ENCODE measurements around the gene LARP6. TPM values are rescaled to one million over a fixed set of nuclear protein-coding genes. Genes with fewer than 3 reads are reported as not detected.

Gene LARP6
- total and polyA plus RNA-seq, 2 experiments from 2014 or later: 20.0 to 22.4 TPM

DNA sequence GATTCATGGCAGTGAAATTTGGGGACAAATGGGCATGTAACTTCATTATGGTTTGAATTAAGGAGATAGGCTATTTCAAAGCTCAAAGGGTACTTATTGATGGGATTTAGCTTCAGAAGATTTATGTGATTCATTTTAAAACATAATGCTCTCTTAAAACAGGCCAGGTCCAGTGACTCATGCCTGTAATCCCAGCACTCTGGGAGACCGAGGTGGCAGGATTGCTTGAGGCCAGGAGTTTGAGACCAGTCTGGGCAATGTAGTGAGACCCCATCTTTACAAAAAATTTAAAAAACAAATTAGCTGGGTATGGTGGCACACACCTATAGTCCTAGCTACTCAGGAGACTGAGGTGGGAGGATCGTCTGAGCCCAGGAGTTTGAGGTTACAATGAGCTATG, 26.8 kb upstream of the LARP6 start:
- no peak overlapping the region for H3K27ac ChIP-seq (ENCODE audit: low read depth)
- DNase-seq (ENCODE audit: low spot score): no peak

More for the DNA sequence above, 26.8 kb upstream of the LARP6 start:
- ATAC-seq: no peak
- H3K36me3 ChIP-seq (ENCODE audit: insufficient read depth): no peaks in the 10 kb centered on the region
- Mint-ChIP-seq H3K4me3 (no peak overlapping the region), H3K4me1 (no peaks in the 10 kb centered on the region), H3K9me3 (no peaks in the 10 kb centered on the region), H3K27ac (no peak overlapping the region), H3K36me3 (ENCODE audit: low read depth) (no peaks in the 10 kb centered on the region), H3K27me3 (ENCODE audit: insufficient read depth, low read depth, poor library complexity) (no peaks in the 10 kb centered on the region)
- no peaks in the 10 kb centered on the region for H3F3A ChIP-seq (replicated peaks; ENCODE audit: low read depth)
- H3K4me3 ChIP-seq: no peak overlapping the region
- no peak overlapping the region for H2AFZ ChIP-seq
- H4K20me1 ChIP-seq (replicated peaks; ENCODE audit: insufficient read depth): no peaks in the 10 kb centered on the region
- no peak overlapping the region for H3K4me2 ChIP-seq
- no peaks in the 10 kb centered on the region for H3K79me2 ChIP-seq (replicated peaks; ENCODE audit: insufficient read depth)
- TF ChIP-seq, protein P1, sequence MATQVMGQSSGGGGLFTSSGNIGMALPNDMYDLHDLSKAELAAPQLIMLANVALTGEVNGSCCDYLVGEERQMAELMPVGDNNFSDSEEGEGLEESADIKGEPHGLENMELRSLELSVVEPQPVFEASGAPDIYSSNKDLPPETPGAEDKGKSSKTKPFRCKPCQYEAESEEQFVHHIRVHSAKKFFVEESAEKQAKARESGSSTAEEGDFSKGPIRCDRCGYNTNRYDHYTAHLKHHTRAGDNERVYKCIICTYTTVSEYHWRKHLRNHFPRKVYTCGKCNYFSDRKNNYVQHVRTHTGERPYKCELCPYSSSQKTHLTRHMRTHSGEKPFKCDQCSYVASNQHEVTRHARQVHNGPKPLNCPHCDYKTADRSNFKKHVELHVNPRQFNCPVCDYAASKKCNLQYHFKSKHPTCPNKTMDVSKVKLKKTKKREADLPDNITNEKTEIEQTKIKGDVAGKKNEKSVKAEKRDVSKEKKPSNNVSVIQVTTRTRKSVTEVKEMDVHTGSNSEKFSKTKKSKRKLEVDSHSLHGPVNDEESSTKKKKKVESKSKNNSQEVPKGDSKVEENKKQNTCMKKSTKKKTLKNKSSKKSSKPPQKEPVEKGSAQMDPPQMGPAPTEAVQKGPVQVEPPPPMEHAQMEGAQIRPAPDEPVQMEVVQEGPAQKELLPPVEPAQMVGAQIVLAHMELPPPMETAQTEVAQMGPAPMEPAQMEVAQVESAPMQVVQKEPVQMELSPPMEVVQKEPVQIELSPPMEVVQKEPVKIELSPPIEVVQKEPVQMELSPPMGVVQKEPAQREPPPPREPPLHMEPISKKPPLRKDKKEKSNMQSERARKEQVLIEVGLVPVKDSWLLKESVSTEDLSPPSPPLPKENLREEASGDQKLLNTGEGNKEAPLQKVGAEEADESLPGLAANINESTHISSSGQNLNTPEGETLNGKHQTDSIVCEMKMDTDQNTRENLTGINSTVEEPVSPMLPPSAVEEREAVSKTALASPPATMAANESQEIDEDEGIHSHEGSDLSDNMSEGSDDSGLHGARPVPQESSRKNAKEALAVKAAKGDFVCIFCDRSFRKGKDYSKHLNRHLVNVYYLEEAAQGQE (IDR thresholded peaks at IDR 0.05; ENCODE audit: unreplicated experiment): no peak
- TF ChIP-seq ZNF114 (CRISPR knock-in tag; IDR thresholded peaks at IDR 0.05): no peak
- TF ChIP-seq, protein P2, sequence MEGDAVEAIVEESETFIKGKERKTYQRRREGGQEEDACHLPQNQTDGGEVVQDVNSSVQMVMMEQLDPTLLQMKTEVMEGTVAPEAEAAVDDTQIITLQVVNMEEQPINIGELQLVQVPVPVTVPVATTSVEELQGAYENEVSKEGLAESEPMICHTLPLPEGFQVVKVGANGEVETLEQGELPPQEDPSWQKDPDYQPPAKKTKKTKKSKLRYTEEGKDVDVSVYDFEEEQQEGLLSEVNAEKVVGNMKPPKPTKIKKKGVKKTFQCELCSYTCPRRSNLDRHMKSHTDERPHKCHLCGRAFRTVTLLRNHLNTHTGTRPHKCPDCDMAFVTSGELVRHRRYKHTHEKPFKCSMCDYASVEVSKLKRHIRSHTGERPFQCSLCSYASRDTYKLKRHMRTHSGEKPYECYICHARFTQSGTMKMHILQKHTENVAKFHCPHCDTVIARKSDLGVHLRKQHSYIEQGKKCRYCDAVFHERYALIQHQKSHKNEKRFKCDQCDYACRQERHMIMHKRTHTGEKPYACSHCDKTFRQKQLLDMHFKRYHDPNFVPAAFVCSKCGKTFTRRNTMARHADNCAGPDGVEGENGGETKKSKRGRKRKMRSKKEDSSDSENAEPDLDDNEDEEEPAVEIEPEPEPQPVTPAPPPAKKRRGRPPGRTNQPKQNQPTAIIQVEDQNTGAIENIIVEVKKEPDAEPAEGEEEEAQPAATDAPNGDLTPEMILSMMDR (conservative IDR thresholded peaks at IDR 0.05; ENCODE audit: low read depth in 2 of 2): no peak
- TF ChIP-seq, protein P3, sequence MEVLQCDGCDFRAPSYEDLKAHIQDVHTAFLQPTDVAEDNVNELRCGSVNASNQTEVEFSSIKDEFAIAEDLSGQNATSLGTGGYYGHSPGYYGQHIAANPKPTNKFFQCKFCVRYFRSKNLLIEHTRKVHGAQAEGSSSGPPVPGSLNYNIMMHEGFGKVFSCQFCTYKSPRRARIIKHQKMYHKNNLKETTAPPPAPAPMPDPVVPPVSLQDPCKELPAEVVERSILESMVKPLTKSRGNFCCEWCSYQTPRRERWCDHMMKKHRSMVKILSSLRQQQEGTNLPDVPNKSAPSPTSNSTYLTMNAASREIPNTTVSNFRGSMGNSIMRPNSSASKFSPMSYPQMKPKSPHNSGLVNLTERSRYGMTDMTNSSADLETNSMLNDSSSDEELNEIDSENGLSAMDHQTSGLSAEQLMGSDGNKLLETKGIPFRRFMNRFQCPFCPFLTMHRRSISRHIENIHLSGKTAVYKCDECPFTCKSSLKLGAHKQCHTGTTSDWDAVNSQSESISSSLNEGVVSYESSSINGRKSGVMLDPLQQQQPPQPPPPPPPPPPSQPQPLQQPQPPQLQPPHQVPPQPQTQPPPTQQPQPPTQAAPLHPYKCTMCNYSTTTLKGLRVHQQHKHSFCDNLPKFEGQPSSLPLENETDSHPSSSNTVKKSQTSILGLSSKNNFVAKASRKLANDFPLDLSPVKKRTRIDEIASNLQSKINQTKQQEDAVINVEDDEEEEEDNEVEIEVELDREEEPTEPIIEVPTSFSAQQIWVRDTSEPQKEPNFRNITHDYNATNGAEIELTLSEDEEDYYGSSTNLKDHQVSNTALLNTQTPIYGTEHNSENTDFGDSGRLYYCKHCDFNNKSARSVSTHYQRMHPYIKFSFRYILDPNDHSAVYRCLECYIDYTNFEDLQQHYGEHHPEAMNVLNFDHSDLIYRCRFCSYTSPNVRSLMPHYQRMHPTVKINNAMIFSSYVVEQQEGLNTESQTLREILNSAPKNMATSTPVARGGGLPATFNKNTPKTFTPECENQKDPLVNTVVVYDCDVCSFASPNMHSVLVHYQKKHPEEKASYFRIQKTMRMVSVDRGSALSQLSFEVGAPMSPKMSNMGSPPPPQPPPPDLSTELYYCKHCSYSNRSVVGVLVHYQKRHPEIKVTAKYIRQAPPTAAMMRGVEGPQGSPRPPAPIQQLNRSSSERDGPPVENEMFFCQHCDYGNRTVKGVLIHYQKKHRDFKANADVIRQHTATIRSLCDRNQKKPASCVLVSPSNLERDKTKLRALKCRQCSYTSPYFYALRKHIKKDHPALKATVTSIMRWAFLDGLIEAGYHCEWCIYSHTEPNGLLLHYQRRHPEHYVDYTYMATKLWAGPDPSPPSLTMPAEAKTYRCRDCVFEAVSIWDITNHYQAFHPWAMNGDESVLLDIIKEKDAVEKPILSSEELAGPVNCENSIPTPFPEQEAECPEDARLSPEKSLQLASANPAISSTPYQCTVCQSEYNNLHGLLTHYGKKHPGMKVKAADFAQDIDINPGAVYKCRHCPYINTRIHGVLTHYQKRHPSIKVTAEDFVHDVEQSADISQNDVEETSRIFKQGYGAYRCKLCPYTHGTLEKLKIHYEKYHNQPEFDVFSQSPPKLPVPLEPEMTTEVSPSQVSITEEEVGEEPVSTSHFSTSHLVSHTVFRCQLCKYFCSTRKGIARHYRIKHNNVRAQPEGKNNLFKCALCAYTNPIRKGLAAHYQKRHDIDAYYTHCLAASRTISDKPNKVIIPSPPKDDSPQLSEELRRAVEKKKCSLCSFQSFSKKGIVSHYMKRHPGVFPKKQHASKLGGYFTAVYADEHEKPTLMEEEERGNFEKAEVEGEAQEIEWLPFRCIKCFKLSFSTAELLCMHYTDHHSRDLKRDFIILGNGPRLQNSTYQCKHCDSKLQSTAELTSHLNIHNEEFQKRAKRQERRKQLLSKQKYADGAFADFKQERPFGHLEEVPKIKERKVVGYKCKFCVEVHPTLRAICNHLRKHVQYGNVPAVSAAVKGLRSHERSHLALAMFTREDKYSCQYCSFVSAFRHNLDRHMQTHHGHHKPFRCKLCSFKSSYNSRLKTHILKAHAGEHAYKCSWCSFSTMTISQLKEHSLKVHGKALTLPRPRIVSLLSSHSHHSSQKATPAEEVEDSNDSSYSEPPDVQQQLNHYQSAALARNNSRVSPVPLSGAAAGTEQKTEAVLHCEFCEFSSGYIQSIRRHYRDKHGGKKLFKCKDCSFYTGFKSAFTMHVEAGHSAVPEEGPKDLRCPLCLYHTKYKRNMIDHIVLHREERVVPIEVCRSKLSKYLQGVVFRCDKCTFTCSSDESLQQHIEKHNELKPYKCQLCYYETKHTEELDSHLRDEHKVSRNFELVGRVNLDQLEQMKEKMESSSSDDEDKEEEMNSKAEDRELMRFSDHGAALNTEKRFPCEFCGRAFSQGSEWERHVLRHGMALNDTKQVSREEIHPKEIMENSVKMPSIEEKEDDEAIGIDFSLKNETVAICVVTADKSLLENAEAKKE (CRISPR knock-in tag; IDR thresholded peaks at IDR 0.05): no peak
- TF ChIP-seq CREB1 (CRISPR knock-in tag; IDR thresholded peaks at IDR 0.05; ENCODE audit: low read depth): no peak
- TF ChIP-seq NANOG (IDR thresholded peaks at IDR 0.05; ENCODE audit: borderline replicate concordance): no peak
- TF ChIP-seq, protein P4, sequence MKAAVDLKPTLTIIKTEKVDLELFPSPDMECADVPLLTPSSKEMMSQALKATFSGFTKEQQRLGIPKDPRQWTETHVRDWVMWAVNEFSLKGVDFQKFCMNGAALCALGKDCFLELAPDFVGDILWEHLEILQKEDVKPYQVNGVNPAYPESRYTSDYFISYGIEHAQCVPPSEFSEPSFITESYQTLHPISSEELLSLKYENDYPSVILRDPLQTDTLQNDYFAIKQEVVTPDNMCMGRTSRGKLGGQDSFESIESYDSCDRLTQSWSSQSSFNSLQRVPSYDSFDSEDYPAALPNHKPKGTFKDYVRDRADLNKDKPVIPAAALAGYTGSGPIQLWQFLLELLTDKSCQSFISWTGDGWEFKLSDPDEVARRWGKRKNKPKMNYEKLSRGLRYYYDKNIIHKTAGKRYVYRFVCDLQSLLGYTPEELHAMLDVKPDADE (IDR thresholded peaks at IDR 0.05): no peak
- no peak for TF ChIP-seq STAT1 (IDR thresholded peaks at IDR 0.05; ENCODE audit: unreplicated experiment)
- TF ChIP-seq EZH2phosphoT487 (IDR thresholded peaks at IDR 0.05; ENCODE audit: unreplicated experiment): no peak
- TF ChIP-seq EZH2 (IDR thresholded peaks at IDR 0.05; ENCODE audit: low read depth, unreplicated experiment): no peak
- no peak for TF ChIP-seq ZNF331 (CRISPR knock-in tag; IDR thresholded peaks at IDR 0.05; ENCODE audit: low read depth)
- TF ChIP-seq JUNB (IDR thresholded peaks at IDR 0.05; ENCODE audit: unreplicated experiment): no peak
- no peak for TF ChIP-seq POLR2AphosphoS5 (IDR thresholded peaks at IDR 0.05; ENCODE audit: low read depth)
- H3K4me1 ChIP-seq (ENCODE audit: insufficient read depth): no peaks in the 10 kb centered on the region
- no peaks in the 10 kb centered on the region for H3K27me3 ChIP-seq (ENCODE audit: insufficient read depth)
- H3K9me2 ChIP-seq (ENCODE audit: insufficient read depth): no peaks in the 10 kb centered on the region

Data from GM23338 (cell line).